GM19328 (cell line): Measurements from ENCODE around the gene TRPV4.

Source experiments
- ATAC-seq: cut with Tn5 transposase; IDR thresholded peaks from one replicate; pipeline ENCODE4 v1.9.1; 2021; ENCODE audit warnings: mild to moderate bottlenecking, moderate library complexity; ENCODE audit not compliant: unreplicated experiment

TRPV4 gene

GRCh38 chr12:109829667-109830066, 3.5 kb downstream of the TRPV4 start:
- ATAC-seq, result no peak

GRCh38 chr12:109828754-109829511, 4.3 kb downstream of the TRPV4 start:
- no peak for ATAC-seq

DNA sequence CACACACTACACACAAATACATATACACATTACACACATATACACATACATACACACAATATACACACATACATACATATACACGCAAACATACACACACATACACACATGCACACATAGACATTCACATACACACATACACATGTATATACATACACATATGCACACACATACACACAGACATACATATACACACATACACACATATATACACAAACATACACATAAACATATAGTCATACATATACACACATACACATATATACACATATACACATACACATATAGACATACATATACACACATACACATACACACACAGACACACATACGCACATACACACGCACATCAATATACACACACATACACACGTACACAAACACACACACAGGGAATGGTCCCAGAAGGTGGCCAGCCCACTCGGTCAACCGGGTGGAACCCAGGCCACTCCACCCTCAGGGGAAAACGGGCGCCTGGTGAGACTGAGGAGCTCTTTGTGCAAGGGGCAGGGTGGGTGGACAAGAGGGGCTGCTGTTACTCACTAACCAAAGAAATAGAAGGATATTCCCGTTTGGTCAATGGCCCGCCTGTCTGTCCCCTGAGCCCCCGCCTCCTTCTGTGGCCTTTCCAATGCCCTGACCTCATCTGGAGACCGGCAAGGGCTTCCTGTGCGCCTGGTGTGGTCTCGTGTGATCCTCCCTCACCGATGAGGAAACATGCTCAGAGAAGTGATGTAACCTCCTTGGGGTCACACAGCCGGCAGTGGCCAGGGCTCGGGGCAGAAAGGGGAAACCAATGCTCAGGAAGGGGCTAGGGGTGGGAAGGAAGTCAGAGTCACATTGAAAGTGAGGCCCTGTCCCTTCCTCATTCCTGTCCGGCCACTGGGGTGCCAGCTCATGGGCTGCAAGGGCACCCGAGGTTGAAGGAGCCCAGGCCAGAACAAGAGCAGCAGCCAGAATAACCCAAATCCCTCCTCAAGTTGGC, 5.3 kb downstream of the TRPV4 start:
- no peak for ATAC-seq

GRCh38 chr12:109827080-109827479, 6.1 kb downstream of the TRPV4 start:
- no peak for ATAC-seq

- no peak for ATAC-seq
Observed at GRCh38 chr12:109824731-109825130, 8.5 kb downstream of the TRPV4 start.

- no peak for ATAC-seq
Observed at GRCh38 chr12:109822951-109823411, 10.2 kb downstream of the TRPV4 start.

DNA sequence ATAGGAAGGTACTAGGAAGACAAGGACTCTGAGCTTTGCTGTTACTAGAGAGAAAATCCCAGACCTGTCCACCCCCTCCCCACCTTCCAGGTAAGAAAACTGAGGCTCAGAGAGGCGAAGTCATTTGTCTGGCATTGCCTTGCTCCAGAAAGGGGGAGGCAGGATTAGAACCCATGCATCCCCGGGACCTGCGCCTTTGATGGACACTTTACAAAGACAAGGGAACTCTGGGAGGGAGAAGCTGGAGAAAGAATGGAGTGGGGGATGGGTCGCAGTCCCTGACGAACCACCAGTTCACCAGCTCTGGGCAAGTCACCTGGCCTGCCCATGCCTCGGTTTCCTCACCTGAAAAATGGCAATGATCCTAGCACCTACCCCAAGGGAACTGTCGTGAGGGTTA, 10.8 kb downstream of the TRPV4 start:
- no peak for ATAC-seq

GRCh38 chr12:109821968-109822367, 11.2 kb downstream of the TRPV4 start:
- ATAC-seq, result no peak

DNA sequence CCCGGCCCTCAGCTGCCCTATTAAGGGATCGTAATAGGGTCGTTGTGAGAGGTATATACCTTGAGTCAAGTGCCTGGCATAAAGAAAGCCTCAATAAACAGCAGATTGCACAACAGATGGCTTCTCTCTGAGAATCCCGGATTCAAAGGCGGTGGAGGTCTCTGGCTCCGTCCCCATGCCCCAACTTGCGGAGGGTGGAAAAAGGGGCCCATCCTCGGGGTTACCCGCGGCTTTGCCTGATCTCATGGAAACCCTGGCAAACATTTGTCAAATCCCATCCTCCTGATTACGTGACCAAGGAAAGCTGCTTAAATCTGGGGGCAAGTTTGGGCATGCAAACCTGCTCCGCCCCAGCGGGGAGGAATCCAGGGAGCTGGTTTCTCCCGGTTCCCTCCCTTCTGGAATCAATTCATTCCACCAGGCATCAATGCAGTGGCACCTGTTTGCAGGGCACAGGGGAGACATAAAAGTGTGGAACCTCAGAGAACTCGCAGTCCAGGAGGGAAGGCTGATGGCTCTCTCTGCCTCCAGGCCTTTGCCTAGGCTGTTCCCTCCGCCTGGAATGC, 12.3 kb downstream of the TRPV4 start:
- ATAC-seq, result no peak

- no peak for ATAC-seq
Observed at GRCh38 chr12:109818905-109819500, 14.2 kb downstream of the TRPV4 start.

GRCh38 chr12:109818253-109818652, 14.9 kb downstream of the TRPV4 start:
- no peak for ATAC-seq

GRCh38 chr12:109817627-109818231, 15.5 kb downstream of the TRPV4 start:
- ATAC-seq, result no peak

DNA sequence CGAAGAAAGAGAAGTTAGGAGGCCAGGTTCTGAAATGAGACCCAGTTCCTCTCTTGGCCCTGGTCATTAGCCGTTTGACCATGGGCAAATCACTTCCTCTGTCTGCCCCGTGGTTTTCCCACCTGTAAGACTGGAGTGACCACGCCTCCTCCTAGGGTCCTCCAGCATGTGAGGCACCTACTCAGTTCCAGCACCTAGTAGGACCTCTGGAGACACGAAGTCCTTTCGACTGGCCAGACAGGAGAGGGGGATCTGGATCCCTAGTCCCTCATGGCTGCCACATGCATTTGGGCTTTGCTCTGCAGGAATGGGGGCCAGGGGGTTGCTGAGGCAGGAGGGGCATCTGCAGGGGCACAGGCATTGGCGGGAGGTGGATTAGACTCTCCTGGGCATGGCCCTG, 16.3 kb downstream of the TRPV4 start:
- ATAC-seq, result no peak

- ATAC-seq, result no peak
Observed at GRCh38 chr12:109815757-109816617, 17.2 kb downstream of the TRPV4 start.

DNA sequence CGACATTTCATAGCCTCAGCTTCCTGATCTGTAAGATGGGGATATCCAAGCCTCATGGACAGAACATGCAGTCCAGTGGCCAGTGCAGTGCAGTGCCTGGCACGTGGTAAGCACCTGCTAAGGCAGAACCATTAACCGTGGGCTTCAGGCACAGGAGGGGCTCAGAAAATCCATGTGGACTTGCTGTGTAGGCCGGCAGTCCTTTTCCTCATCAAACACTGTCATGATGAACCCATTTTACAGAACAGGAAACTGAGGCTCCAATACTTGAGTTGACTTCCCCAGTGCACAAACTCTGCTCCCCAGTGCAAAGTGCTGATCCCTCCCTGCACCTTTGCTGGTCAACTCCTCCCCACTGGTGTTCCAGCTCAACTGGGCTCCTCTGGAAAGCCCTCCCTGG, 18.0 kb downstream of the TRPV4 start:
- no peak for ATAC-seq

DNA sequence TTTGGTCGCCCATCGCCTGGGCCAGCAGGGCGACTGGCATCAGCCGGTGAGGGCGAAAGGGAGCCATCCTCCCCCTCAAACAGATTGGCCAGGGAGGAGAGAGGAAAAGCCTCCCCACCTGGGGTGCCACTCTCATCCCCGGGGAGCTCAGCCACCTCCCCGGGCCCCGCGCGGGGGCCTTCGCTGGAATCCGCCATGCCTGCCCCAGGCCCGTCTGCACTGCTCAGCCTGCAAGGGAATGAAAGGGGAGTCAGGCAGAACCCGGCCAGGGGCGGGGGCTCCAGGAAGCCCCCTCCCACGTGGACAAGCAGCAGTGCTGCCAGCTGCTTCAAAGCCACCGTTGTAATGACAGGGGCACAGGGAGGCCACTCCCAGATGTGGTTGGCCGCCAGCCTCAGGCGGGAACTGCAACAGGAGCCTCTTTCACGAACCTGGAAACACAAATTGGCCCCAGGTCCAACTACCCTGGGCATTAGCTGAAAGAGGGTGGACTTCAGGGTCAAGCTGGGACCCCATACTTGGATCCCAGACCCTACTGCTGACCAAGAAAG, 18.5 kb downstream of the TRPV4 start:
- ATAC-seq, result no peak

- no peak for ATAC-seq
Observed at GRCh38 chr12:109813810-109814416, 19.3 kb downstream of the TRPV4 start.

- no peak for ATAC-seq
Observed at GRCh38 chr12:109811624-109811995, 21.6 kb downstream of the TRPV4 start.
